Uterus (tissue), 4 donors: ENCODE data around the gene DPYSL5. TPM values are rescaled to one million over a fixed set of nuclear protein-coding genes. Genes with fewer than 3 reads are reported as not detected.

Experiments used
- DNase-seq, 2 donors: peaks; one replicate each; pipeline ENCODE4 v3.0.0-alpha.2; 2019 to 2020
- H3K27ac ChIP-seq, 2 donors: fragments of 200-600 bp; sonication (generic); 1 replicate in 1 of 2; 2 replicates in 1 of 2; pipeline ENCODE4 v1.5.1; 2016 to 2018
- H3K27me3 ChIP-seq, 2 donors: fragments of 200-600 bp; sonication (generic); one replicate each; pipeline ENCODE4 v1.5.1; 2018 to 2019; ENCODE audit warnings: control low read depth in 1 of 2
- H3K36me3 ChIP-seq, 2 donors: fragments of 200-600 bp; sonication (generic); one replicate each; pipeline ENCODE4 v1.5.1; 2019; ENCODE audit warnings: control low read depth in 1 of 2
- H3K4me1 ChIP-seq, 2 donors: fragments of 200-600 bp; sonication (generic); one replicate each; pipeline ENCODE4 v1.5.1; 2018 to 2019; ENCODE audit warnings: control low read depth in 1 of 2
- H3K4me3 ChIP-seq, 2 donors: fragments of 200-600 bp; sonication (generic); 1 replicate in 1 of 2; 2 replicates in 1 of 2; pipeline ENCODE4 v1.5.1; 2018 to 2019; ENCODE audit warnings: mild to moderate bottlenecking in 1 of 2
- H3K9me3 ChIP-seq, 2 donors: fragments of 200-600 bp; sonication (generic); one replicate each; pipeline ENCODE4 v1.5.1; 2019; ENCODE audit warnings: control low read depth in 1 of 2
- CTCF ChIP-seq, 4 experiments: fragments of 200-600 bp in 2 of 4; fragments of 450-650 bp in 2 of 4; sonication (generic) in 2 of 4; IDR thresholded peaks; one replicate each; pipeline ENCODE4 v1.5.1; 2016 to 2019; ENCODE audit warnings: antibody characterized with exemption in 4 of 4, mild to moderate bottlenecking in 2 of 4, moderate library complexity in 1 of 4
- POLR2A ChIP-seq, 2 donors: fragments of 450-650 bp; IDR thresholded peaks; one replicate each; pipeline ENCODE4 v1.6.1; 2016; ENCODE audit warnings: antibody characterized with exemption in 2 of 2, mild to moderate bottlenecking in 1 of 2, moderate library complexity in 1 of 2
- intact Hi-C: fragments of 100-400 bp; cut with DNase I; formaldehyde crosslinking; loops from one replicate; pipeline ENCODE4 v1.15.1; 2023; ENCODE audit warnings: low total_unique reads
- total RNA-seq, 4 donors: library from RNA; depleted of rRNA in 3 of 4; stranded (reverse); fragments of >200 nt in 3 of 4; gene quantifications; one replicate each; pipeline versions ENCODE4 v1.1.0 to v1.2.4, GENCODE V29; 2014 to 2023
- donor health status: DM: yes; HTN: yes; CAD: no.

The DPYSL5 gene
- total RNA-seq, 4 donors from 2014 or later, result 1.8 TPM; not detected in 3

- TF ChIP-seq CTCF (IDR thresholded peaks at IDR 0.05) (no peak), POLR2A (IDR thresholded peaks at IDR 0.05) (no peak)
Measured at GRCh38 chr2:26890341-26891000, 42.5 kb downstream of the DPYSL5 start.

GRCh38 chr2:26892133-26892532 lies 44.2 kb downstream of the DPYSL5 start:
- no peak overlapping the region for H3K4me3 ChIP-seq
- TF ChIP-seq CTCF (IDR thresholded peaks at IDR 0.05) (no peak), POLR2A (IDR thresholded peaks at IDR 0.05) (no peak)
- intact Hi-C loops, result no loop called here
- DNase-seq, result no peak
- no peaks in the 10 kb centered on the region for H3K27me3 ChIP-seq
- no peak overlapping the region for H3K27ac ChIP-seq
- H3K36me3 ChIP-seq, result no peaks in the 10 kb centered on the region
- no peaks in the 10 kb centered on the region for H3K9me3 ChIP-seq
- no peaks in the 10 kb centered on the region for H3K4me1 ChIP-seq

More at GRCh38 chr2:26890341-26891000, 42.5 kb downstream of the DPYSL5 start:
- no peak for DNase-seq
- Histone ChIP-seq H3K36me3 (no peaks in the 10 kb centered on the region), H3K4me3 (no peak overlapping the region), H3K27ac (no peak overlapping the region), H3K4me1 (no peaks in the 10 kb centered on the region), H3K27me3 (no peaks in the 10 kb centered on the region), H3K9me3 (no peaks in the 10 kb centered on the region)
- intact Hi-C loops, result no loop called here

GRCh38 chr2:26892922-26893524 lies 45.1 kb downstream of the DPYSL5 start:
- intact Hi-C loops, result no loop called here
- TF ChIP-seq POLR2A (IDR thresholded peaks at IDR 0.05) (no peak), CTCF (IDR thresholded peaks at IDR 0.05) (no peak)

GRCh38 chr2:26894136-26894535 lies 46.2 kb downstream of the DPYSL5 start:
- H3K27me3 ChIP-seq, result no peaks in the 10 kb centered on the region

More at GRCh38 chr2:26892922-26893524, 45.1 kb downstream of the DPYSL5 start:
- Histone ChIP-seq H3K4me3 (no peak overlapping the region), H3K9me3 (no peaks in the 10 kb centered on the region), H3K4me1 (no peaks in the 10 kb centered on the region), H3K27ac (no peak overlapping the region), H3K27me3 (no peaks in the 10 kb centered on the region), H3K36me3 (no peaks in the 10 kb centered on the region)
- no peak for DNase-seq

More at GRCh38 chr2:26894136-26894535, 46.2 kb downstream of the DPYSL5 start:
- TF ChIP-seq CTCF (IDR thresholded peaks at IDR 0.05), result no peak
- no peak for TF ChIP-seq POLR2A (IDR thresholded peaks at IDR 0.05)
- no peak for DNase-seq
- intact Hi-C loops, result no loop called here
- no peak overlapping the region for H3K27ac ChIP-seq
- H3K36me3 ChIP-seq, result no peaks in the 10 kb centered on the region
- no peaks in the 10 kb centered on the region for H3K9me3 ChIP-seq
- no peaks in the 10 kb centered on the region for H3K4me1 ChIP-seq
- no peak overlapping the region for H3K4me3 ChIP-seq
